ENCODE results near the gene ANAPC1.
A peak's percentile ranks its signal among the peaks of the same experiment; 100 is the strongest.
"Not testable (repeated sequence)": the region's sequence is repeated elsewhere in the genome, so short reads cannot be mapped to it uniquely, and the experiment has no call there.

ANAPC1 gene

GRCh38 chr2:111905475-111905869 lies 21.5 kb upstream of the ANAPC1 start:
- not testable (repeated sequence) for DNase-seq

DNA sequence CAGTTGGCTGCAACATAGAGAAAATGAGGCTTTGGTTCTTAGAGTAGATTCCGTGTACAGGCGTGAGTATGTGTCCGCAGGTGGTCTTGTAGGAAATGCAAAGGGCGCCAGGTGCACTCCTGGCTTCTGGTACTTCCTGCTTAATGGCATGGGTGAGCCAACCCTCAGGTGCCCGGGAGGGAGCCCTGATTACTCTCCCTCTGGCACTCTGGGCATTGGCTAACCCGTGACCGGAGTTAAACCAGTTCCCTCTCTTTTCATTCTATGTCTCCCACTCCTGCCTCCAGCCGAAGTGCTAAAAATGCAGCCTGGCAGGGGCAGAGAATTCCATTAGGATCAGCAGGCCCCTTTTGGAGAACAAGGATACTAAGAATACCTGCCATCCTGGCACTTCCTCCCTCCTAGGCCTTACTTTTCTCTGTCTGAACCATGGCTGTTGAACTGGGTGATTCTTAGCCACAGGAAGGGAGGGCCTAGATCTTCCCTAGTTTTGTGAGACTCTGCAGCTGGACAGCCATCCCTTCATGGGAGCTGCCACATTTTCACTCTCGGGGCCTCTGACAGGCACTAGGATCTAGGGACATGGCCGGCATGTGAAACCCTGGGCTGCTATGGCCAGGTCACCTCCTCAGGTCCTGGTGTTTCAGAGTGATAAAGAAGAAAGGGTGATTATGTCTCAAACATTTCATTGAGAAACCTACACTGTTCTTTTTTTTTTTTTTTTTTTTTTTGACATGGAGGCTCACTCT lies 20.9 kb upstream of the ANAPC1 start:
- no peak for DNase-seq

DNA sequence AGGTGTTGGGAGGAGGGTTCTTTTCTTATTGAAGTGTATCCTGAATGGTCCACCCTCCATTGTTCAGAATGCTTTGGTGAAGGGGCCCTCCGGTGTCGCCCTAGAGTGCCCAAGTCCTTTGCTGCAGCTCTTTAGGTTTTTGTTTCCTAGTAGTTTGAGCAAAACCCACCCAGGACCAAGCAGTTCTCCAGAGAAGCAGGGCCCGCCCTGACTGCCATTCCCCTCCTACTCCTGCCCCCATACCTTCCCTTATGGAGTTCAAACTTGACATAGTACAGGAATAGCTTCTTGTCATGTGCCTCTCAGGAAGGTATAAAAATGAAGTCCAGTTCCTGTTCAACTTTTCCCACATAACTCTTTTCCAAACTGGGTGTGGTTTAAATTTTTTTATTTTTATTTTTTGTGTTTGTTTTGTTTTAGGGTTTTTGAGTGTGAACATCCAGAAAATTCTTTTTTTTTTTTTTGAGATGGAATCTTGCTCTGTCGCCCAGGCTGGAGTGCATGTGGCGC lies 20.0 kb upstream of the ANAPC1 start:
- DNase-seq = no peak

GRCh38 chr2:111903516-111903915 lies 19.5 kb upstream of the ANAPC1 start:
- DNase-seq = no peak

DNA sequence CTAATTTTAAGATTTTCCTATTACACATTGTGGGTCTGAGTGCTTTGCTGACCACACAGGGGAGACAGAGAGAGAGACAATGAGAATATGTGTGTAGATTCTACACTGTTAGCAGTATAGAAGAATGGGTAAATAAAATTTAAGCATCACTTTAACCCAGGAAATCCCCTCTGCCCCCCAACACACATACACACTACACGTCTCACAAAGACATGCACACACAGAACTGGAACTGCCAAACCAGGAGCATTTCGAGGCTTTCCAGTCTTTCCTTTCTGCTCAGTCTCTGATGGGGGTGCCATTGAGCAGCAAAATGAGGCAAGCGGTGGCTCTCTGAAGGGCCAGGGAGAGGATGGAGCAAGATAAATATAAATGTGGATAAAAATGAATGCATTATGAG lies 16.9 kb upstream of the ANAPC1 start:
- peak; percentile 17 to 64 for DNase-seq

GRCh38 chr2:111898703-111899514 lies 14.9 kb upstream of the ANAPC1 start:
- DNase-seq = peak in 1 of 2 experiments; percentile 59

GRCh38 chr2:111897924-111898702 lies 14.1 kb upstream of the ANAPC1 start, which contains the start of gene MERTK:
Gene MERTK (plus strand): TSS chr2:111898607. CDS start chr2:111898736, 129 bp downstream.
- DNase-seq = peak; percentile 39 to 88

GRCh38 chr2:111897630-111897923 lies 13.6 kb upstream of the ANAPC1 start:
- DNase-seq = no peak

- no peak for DNase-seq
Observed at GRCh38 chr2:111896576-111896975, 12.6 kb upstream of the ANAPC1 start.

- no peak for DNase-seq
Observed at GRCh38 chr2:111896024-111896423, 12.0 kb upstream of the ANAPC1 start.

DNA sequence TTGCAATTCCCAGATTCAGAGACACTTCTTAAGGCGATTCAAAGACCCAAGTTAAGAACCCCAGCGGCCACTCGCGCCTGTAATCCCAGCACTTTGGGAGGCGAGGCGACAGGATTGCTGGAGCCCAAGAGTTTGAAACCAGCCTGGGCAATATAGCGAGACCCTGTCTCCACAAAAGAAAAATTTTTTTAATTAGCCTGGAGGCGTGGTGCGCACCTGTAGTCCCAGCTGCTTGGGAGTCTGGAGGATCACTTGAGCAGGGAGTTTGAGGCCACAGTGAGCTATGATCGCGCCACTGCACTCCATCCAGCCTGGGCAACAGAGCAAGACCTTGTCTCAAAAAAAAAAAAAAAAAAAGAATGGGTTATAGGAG lies 585 bp upstream of the ANAPC1 start:
- DNase-seq = peak in 1 of 2 experiments; percentile 53

- not testable (repeated sequence) for DNase-seq
Observed at GRCh38 chr2:111872806-111873205, 11.2 kb downstream of the ANAPC1 start.

DNA sequence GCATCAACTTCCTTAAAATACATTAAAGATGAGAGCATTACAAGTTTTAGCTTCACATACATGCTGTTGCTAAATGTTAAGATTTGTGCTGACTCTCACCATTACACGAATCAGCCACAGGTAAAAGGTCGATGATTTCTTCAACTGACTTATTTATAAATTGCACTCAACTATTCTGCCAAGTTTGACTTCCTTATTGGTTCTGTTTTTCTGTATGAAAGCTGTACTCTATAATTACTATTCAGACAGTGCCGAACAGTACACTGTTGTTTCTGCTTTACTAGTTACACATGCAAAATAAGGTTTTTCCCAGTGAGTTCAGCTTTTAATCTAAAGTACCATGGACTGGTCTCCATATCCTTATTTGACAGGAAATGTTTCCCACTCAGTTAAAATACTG lies 18.9 kb downstream of the ANAPC1 start:
- DNase-seq = not testable (repeated sequence)

DNA sequence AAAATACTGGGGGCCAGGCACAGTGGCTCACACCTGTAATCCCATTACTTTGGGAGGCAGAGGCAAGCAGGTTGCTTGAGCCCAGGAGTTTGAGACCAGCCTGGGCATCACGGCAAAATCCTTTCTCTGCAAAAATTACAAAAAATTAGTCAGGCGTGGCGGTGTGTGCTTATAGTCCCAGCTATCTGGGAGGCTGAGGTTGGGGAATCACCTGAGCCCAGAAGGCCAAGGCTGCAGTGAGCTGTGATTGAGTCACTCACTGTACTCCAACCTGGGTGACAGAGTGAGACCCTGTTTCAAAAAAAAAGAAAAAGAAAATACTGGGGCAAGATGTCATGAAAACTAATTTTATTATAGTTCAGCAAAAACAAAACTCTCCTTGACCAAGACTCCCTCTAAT lies 24.0 kb downstream of the ANAPC1 start:
- DNase-seq = not testable (repeated sequence)

GRCh38 chr2:111852544-111852943 lies 31.4 kb downstream of the ANAPC1 start:
- DNase-seq = not testable (repeated sequence)

DNA sequence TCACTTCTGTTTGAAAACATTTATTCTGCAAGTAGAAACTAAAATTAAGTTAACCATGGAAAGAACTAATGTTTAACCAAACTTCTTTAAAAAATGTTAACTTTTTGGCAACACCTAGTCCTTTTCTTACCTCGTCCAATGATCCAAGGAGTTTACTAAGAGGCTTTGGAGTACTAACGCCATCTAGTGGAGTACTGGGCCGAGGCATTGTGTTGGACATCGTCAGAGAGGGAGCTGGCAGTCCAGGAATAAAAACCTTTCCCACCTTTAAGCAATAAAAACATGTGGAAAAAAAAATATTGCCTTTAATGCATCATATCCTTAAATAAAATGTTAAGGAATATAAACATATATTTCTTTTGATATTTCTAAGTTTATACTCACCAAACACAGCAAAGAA lies 33.3 kb downstream of the ANAPC1 start:
- peak in 1 of 2 experiments; percentile 36 for DNase-seq

DNA sequence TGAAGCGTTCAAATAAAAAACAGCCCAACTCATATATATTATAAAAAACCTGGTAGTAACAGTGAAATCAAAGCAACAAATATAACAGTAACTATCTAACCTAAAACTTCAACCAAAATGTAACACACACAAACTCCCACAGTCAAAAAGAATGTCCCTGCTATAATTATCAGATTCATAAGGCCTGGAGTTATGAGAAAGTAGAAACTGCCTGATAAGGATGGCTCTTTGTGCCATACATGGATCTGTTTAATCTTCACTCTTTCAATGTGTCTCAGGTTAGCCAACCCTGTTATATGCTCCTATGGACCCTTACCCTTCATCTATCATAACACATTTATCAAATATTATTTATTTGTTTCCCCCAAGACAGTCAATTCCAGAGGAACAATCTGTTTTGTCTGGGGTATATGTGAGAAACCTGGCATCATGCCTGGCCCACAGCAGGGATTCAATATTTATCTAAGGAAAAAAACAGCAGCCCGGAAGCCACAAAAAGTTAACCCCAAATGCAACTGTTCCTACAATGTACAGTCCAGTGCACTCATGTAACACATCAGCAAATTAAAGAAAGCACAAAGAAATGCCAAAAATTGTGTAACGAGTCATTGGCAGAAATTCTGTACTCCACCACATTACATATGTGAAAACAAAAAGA lies 44.2 kb downstream of the ANAPC1 start:
- not testable (repeated sequence) for DNase-seq

- not testable (repeated sequence) for DNase-seq
Observed at GRCh38 chr2:111838992-111839391, 45.0 kb downstream of the ANAPC1 start.

DNA sequence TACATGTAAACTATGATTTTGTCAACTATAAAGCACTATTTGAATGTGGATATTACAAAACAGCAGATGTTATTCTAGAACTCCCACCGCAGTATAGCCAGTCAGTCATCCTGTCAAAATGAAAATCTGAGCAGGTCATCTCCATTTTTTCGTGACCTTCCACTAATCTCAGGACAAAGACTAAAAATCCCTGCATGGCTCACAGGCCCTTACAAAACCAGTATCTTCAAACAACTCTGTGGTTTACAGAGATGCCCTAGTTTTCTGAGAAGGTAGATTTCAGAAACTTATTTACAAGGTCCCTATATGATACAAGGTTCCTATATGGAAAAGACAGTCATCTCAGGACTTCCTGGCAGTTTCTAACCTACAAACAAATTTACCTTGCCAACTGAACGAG lies 49.8 kb downstream of the ANAPC1 start:
- not testable (repeated sequence) for DNase-seq

- not testable (repeated sequence) for DNase-seq
Observed at GRCh38 chr2:111830479-111830878, 53.5 kb downstream of the ANAPC1 start.

- not testable (repeated sequence) for DNase-seq
Observed at GRCh38 chr2:111828217-111828766, 55.7 kb downstream of the ANAPC1 start.

DNA sequence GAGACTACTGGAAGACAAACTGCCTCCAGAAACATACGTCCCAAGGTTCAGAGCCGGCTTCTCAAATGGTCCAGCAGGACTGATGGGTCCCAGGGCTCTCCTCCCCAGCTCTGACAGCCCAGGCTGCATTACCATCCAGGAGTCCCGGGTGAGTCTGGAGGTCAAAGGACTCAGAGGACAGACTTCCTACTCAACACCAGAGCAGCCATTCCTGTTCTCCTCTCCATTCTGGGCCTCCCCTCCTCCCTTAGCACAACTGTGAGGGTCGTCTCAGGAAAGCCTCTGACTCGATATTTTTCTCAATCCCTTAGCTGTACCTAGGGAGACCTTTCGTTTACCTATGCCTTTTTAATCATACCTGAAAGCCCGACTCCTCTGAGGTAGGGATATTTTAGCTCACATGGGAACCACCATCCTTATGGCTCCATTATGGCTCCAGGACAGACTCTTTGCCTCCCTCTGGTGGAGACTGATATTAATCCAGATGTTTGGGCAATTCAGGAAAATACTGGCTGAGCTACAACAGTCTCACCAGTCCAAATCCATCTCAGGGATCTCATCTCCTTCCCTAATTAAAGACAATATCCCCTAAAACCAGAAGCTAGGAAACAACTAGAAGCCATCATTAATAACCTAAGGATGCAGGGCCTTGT lies 70.9 kb downstream of the ANAPC1 start:
- not testable (repeated sequence) for DNase-seq
